Erythroblast (primary cell): ENCODE measurements around the gene AWAT2.

ENCODE experiments used
- GATA1 ChIP-seq: IDR thresholded peaks from 2 replicates; pipeline ENCODE4 v1.6.1; 2011; ENCODE audit warnings: low read depth, mild to moderate bottlenecking, control low read depth, low read length, moderate library complexity
- POLR2A ChIP-seq: IDR thresholded peaks from 2 replicates; pipeline ENCODE4 v1.6.1; 2011; ENCODE audit warnings: mild to moderate bottlenecking, low read length

DNA sequence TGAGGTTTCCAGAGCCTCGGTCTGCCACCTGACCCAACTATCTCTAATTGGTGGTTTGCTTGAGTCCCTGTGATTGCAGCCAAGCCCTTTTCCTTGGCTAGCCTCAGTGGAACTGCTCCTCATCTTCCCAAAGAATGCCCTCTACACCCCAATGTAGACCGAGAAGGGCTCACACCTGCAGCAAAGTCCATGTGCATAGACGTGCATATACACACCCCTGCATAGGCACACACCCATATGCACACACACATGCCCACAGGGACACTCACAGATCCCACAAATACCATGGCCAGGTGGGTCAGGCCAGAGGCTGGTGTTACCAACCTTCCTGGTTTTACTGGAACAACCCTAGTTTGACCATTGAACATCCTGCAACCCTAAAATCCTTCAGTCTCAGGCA, 332 bp downstream of the AWAT2 start:
- TF ChIP-seq POLR2A (no peak), GATA1 (no peak)
